RWPE1 (cell line): ENCODE data around the gene TUFT1.

ENCODE experiments used
- CTCF ChIA-PET: fragments of 350-600 bp; sonication (Branson Sonifier 250); formaldehyde crosslinking; extraction: SDS; loops from one replicate; lab custom pipeline; 2021; lab: Yijun Ruan, JAX
- POLR2A ChIA-PET: fragments of 400-600 bp; formaldehyde crosslinking; extraction: SDS; loops from one replicate; lab custom pipeline; 2020; ENCODE audit warnings: antibody characterized with exemption; ENCODE audit not compliant: low non-redundant PET; lab: Yijun Ruan, JAX
- DNase-seq: peaks from one replicate; pipeline ENCODE4 v3.0.0; 2012; ENCODE audit warnings: low spot score
- H3K27ac ChIP-seq: fragments of 450-650 bp; 2 replicates; pipeline ENCODE4 v1.5.1; 2017
- TF ChIP-seq, protein P1 (sequence below): fragments of 450-650 bp; conservative IDR thresholded peaks from 2 replicates; pipeline ENCODE4 v1.5.1; 2017; ENCODE audit warnings: low read depth, mild to moderate bottlenecking

The TUFT1 gene

DNA sequence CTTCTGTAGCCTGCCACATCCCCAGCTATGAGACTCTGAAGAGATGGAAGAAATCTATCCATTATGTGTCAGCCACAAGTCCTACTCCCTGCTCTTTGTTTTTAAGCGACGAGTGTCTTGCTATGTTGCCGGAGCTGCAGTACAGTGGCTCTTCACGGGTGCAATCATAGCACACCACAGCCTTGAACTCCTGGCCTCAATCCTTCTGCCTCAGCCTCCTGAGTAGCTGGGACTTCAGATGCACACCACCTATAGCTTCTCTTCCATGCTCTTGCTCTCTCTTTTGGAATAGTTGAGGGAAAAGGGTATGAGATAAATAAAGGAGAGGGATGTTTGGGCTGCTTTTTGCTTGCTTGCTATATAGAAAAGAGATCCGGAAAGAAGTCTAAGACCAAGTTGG, 1.6 kb downstream of the TUFT1 start:
- TF ChIP-seq, protein P1, sequence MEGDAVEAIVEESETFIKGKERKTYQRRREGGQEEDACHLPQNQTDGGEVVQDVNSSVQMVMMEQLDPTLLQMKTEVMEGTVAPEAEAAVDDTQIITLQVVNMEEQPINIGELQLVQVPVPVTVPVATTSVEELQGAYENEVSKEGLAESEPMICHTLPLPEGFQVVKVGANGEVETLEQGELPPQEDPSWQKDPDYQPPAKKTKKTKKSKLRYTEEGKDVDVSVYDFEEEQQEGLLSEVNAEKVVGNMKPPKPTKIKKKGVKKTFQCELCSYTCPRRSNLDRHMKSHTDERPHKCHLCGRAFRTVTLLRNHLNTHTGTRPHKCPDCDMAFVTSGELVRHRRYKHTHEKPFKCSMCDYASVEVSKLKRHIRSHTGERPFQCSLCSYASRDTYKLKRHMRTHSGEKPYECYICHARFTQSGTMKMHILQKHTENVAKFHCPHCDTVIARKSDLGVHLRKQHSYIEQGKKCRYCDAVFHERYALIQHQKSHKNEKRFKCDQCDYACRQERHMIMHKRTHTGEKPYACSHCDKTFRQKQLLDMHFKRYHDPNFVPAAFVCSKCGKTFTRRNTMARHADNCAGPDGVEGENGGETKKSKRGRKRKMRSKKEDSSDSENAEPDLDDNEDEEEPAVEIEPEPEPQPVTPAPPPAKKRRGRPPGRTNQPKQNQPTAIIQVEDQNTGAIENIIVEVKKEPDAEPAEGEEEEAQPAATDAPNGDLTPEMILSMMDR, result no peak
- ChIA-PET POLR2A (interaction anchor here (0.7 kb wide), 1 partner anchor 91 kb away, joined by 10 read pairs; no protein-coding TSS in a partner anchor), CTCF (interaction anchor here (0.6 to 0.9 kb wide), 3 partner anchors 27 to 97 kb away, joined by 3 to 9 read pairs (median 3); no protein-coding TSS in a partner anchor)
- DNase-seq, result no peak
- peak overlapping the region; percentile 97 for H3K27ac ChIP-seq

- TF ChIP-seq, protein P1, result no peak
- H3K27ac ChIP-seq, result peak overlapping the region; percentile 97; the same call in 1 of the 2 replicates
- DNase-seq, result peak; percentile 54
- ChIA-PET CTCF (no interaction called here), POLR2A (no interaction called here)
Observed at GRCh38 chr1:151542710-151543129, 2.6 kb downstream of the TUFT1 start.

GRCh38 chr1:151545542-151545941, 5.4 kb downstream of the TUFT1 start:
- TF ChIP-seq, protein P1, result no peak
- no peak overlapping the region for H3K27ac ChIP-seq
- POLR2A ChIA-PET, result no interaction called here
- CTCF ChIA-PET, result interaction anchor here (0.7 kb wide), 1 partner anchor 197 kb away, joined by 3 read pairs; no protein-coding TSS in a partner anchor
- DNase-seq, result no peak

GRCh38 chr1:151546011-151546925, 6.2 kb downstream of the TUFT1 start:
- POLR2A ChIA-PET, result interaction anchor here (0.6 kb wide), 1 partner anchor 90 kb away, joined by 3 read pairs; no protein-coding TSS in a partner anchor
- peak overlapping the region; percentile 94; the same call in 1 of the 2 replicates for H3K27ac ChIP-seq
- TF ChIP-seq, protein P1, result no peak
- DNase-seq, result no peak
- CTCF ChIA-PET, result interaction anchor here (0.6 to 0.7 kb wide), 3 partner anchors 11 to 197 kb away, joined by 3 to 6 read pairs (median 3); no protein-coding TSS in a partner anchor

DNA sequence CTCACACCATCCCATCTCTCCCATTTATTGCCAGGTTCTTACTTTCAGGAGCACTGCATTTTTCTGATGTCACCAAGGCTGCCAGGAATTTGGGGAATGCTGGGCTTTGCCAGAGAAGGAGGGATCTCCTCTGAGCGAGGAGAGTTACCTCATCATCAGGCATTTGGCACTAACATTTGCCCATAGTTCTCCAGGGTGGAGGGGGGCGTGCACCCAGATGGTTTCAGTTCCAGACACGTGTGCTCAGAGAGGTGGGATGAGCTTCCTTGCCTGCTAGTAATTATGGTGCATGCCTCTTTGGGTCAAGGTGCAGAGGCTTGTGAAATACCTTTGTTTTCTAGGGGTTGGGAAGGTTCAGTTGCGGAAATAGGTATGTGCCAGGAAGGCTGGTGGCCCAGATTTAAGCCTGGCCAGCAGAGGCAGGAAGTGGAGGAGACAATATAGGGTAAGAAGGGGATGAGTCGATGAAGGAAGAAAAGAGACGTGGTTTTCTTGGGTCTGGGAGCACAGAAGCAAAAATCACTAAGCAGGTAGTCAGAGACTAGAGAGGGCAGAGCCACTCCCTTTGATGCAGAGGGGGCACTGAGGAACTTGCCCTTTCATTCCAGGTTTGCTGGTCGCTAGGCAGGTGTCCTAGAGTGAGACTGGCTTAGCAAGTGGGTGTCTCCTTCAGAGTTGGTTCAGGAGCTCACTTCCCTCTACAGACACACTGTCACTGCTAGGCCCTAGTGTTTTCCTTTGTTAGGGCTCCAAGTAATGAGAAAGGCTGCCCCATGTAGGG, 7.2 kb downstream of the TUFT1 start:
- TF ChIP-seq, protein P1, result no peak
- POLR2A ChIA-PET, result interaction anchor here (0.6 kb wide), 2 partner anchors 91 to 133 kb away, joined by 3 read pairs; no protein-coding TSS in a partner anchor
- H3K27ac ChIP-seq, result peak overlapping the region; percentile 94
- peak; percentile 93 for DNase-seq
- CTCF ChIA-PET, result interaction anchor here (0.6 kb wide), 2 partner anchors 12 to 125 kb away, joined by 3 to 6 read pairs; no protein-coding TSS in a partner anchor

DNA sequence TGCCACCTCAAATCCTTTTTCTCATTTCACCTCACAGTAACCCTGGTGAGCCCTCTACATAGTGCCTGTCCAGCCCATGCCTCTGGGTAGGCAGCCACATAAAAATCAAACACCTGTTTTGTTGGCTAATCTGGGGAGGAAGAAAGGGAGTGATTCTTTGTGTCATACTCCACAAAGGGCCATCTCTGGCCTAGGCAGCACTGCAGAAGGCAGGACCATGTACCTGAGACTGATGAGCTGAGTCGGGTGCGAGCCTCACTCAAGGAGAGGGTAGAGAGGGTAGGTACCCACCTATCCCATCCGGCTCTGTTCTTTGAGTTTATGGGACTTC, 7.8 kb downstream of the TUFT1 start:
- POLR2A ChIA-PET, result no interaction called here
- no peak for DNase-seq
- H3K27ac ChIP-seq, result peak overlapping the region; percentile 94
- TF ChIP-seq, protein P1, result no peak
- CTCF ChIA-PET, result no interaction called here
